GM10248 (cell line): Measurements from ENCODE around the gene SCAMP2.

ENCODE experiments used
- CTCF ChIA-PET: fragments of 300-600 bp; sonication (Branson Sonifier 250); formaldehyde crosslinking; extraction: SDS; loops from one replicate; lab custom pipeline; 2021; ENCODE audit warnings: antibody characterized with exemption; lab: Yijun Ruan, JAX
- POLR2A ChIA-PET: fragments of 350-650 bp; sonication (Branson Sonifier 250); formaldehyde crosslinking; extraction: SDS; loops from one replicate; lab custom pipeline; 2020; ENCODE audit warnings: antibody characterized with exemption; lab: Yijun Ruan, JAX
- DNase-seq: peaks from one replicate; pipeline ENCODE4 v3.0.0; 2012; ENCODE audit errors: extremely low spot score
- CTCF ChIP-seq: IDR thresholded peaks from 2 replicates; pipeline ENCODE4 v1.5.1; 2012; ENCODE audit warnings: mild to moderate bottlenecking, low read depth; ENCODE audit errors: extremely low read depth, missing control alignments, control extremely low read depth

SCAMP2 gene

DNA sequence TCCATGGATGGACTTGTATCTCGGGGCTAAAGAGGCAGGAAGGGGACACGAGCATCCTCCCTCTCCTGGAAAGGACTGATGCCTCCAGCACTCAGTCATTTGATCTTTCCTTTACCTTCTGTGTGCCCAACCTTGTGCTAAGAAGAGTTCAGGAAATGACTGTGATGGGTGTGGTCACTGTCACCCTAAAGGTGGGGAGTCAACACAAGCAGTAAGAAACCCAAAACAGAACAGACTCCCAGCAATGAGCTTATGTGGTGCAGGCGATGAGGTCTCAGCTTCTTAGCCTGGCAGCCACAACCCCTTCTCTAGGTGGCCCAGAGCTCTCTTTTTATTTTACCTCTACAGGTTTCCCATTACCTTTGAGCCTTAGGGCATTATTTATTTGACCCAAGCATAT is 20.5 kb upstream of the SCAMP2 start:
- TF ChIP-seq CTCF = no peak
- ChIA-PET POLR2A (interaction anchor here (0.7 to 1.0 kb wide), 2 partner anchors 17 to 568 kb away, joined by 4 read pairs; no protein-coding TSS in a partner anchor), CTCF (interaction anchor here (0.7 to 6.3 kb wide), 3 partner anchors 8 to 11 kb away, joined by 3 to 101 read pairs (median 3); no protein-coding TSS in a partner anchor)
- DNase-seq = no peak

DNA sequence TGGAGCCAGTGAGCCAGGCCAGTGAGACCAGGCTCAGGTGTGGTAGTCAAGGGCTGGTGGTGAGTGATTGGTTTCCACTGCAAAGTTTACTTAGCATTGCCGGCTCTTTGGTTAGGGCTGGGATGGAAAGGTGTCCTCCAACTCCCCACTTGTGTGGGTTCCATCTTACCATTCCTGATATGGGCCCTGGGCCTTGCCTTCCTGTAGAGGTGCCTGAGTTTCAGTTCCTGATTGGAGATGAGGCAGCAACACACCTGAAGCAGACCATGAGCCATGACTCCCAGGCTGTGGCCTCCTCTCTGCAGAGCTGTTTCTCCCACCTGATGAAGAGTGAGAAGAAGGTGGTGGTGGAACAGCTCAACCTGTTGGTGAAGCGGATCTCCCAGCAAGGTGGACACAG is 19.8 kb upstream of the SCAMP2 start:
- DNase-seq = no peak
- ChIA-PET CTCF (interaction anchor here (0.9 to 6.3 kb wide), 2 partner anchors 8 to 122 kb away, joined by 3 to 101 read pairs; no protein-coding TSS in a partner anchor), POLR2A (no interaction called here)
- no peak for TF ChIP-seq CTCF

DNA sequence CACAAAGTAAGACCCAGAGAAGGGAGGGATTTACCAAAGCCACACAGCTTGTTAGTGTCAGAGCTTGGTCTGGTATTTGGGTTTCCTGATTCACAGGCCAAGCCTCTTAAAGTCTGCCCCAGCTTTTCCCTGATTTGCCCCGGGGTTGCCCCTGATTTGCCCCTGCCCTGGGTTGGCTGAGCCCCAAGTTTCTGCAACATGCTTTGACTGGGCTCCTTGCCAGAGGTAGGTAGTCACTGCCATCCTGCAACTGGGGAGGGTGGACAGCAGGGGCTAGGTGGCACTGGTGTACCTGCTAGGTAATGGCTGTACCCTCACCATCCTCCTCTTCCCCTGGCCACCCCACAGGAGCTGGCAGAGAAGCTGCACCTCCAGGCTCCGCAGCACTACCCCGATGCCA is 19.1 kb upstream of the SCAMP2 start:
- POLR2A ChIA-PET = no interaction called here

DNA sequence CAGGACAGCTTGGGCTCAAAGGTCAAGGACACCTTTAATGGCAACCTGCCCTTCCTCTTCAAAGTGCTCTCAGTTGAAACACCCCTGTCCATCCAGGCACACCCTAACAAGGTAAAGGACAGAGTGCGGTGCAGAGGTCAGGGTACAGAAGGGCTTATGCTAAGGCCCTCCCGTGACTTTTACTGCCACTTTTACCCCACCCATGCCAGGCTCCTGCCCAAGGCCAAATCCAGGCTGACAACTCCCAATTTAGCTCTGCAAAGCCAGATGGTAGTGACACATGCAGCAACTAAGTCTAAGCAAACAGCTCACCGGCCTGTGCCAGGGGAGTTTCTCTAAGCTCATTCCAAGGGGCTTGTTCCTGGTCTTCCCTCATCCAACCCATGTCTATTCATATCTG is 18.3 kb upstream of the SCAMP2 start:
- ChIA-PET POLR2A (no interaction called here), CTCF (interaction anchor here (1.0 to 6.3 kb wide), 2 partner anchors 10 to 38 kb away, joined by 3 to 101 read pairs; no protein-coding TSS in a partner anchor)
- no peak for DNase-seq
- no peak for TF ChIP-seq CTCF

More for the DNA sequence above, 19.1 kb upstream of the SCAMP2 start:
- no peak for DNase-seq
- no peak for TF ChIP-seq CTCF
- CTCF ChIA-PET = interaction anchor here (0.9 to 6.3 kb wide), 3 partner anchors 9 to 121 kb away, joined by 3 to 101 read pairs (median 3); no protein-coding TSS in a partner anchor

DNA sequence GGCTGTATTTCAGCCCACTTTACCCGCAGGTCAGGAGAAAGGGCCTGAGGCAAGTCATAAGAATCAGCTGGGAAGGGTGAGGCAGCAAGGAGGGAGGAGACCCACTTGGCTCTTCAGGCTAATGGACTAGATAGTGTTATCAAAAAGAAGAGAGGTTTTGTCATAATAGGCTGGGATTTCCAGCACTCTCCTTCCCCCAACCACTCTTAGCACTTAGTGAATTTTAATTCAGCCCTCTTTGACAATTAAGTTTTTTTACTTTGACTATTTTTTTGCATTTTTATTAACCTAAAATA is 17.4 kb upstream of the SCAMP2 start:
- ChIA-PET CTCF (interaction anchor here (6.3 kb wide), 1 partner anchor 11 kb away, joined by 101 read pairs; no protein-coding TSS in a partner anchor), POLR2A (no interaction called here)
- DNase-seq = no peak
- TF ChIP-seq CTCF = no peak

DNA sequence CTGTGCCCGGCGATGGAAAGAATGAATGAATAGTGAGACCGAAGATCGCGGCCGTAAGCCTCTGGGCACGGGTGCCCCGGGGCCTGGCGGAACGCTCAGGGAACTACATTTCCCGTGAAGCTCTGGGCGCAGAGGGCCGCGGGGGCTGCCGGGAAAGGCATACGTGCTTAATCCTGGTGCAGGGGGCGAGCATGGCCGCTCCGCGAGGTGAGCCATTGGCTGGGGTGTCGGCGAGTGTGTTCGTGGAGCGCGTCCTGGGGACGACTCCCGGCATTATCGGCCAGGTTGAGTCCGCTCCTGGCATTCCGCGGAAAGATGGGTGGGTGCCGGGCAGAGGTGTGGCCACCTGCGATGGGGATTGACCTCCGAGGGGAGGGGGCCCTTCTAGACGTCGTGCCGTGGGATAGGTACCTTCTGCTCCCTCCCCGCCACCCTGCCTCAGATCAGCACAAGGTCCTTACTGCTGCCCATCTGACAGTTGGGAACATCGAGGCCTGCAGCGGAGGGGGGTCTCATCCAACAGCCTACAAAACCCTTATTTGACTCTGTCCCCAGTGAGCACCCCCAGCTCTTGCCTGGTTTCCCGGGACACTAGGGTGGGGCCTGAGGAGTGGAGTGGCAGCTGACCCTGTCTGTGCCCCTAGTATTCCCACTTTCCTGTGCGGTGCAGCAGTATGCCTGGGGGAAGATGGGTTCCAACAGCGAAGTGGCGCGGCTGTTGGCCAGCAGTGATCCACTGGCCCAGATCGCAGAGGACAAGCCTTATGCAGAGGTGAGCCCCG is 16.9 kb upstream of the SCAMP2 start, which contains the start of gene MPI:
Gene MPI (plus strand): TSS at position 160 of the 782 bp plus-strand sequence. CDS start 32 bp downstream, at position 192.
- ChIA-PET CTCF (interaction anchor here (1.0 to 6.3 kb wide), 4 partner anchors 11 to 259 kb away, joined by 3 to 101 read pairs (median 3); no protein-coding TSS in a partner anchor), POLR2A (interaction anchor here (1.3 kb wide), 1 partner anchor 20 kb away, joined by 8 read pairs; no protein-coding TSS in a partner anchor)
- TF ChIP-seq CTCF = no peak
- DNase-seq = peak; percentile 96
